GM23338 (cell line): ENCODE results near the gene CTTN. TPM values are rescaled to one million over a fixed set of nuclear protein-coding genes. Genes with fewer than 3 reads are reported as not detected.
A peak's percentile ranks its signal among the peaks of the same experiment; 100 is the strongest.

ENCODE experiments used
- ATAC-seq: fragments of 200-7000 bp; cut with Tn5 transposase; 3 replicates; pipeline ENCODE4 v1.9.1; 2020
- DNase-seq: peaks from one replicate; pipeline ENCODE4 v3.0.0-alpha.2; 2015; ENCODE audit warnings: low spot score
- H2AFZ ChIP-seq: fragments of 200-600 bp; sonication (generic); 2 replicates; pipeline ENCODE4 v1.8.0; 2016; ENCODE audit warnings: antibody characterized with exemption, mild to moderate bottlenecking, moderate library complexity
- H3F3A ChIP-seq: fragments of 200-600 bp; sonication (generic); replicated peaks from 2 replicates; pipeline ENCODE4 v1.8.0; 2017; ENCODE audit warnings: antibody characterized with exemption, mixed run types, low read depth
- H3K27ac ChIP-seq: fragments of 200-600 bp; sonication (generic); 2 replicates; pipeline ENCODE4 v1.6.1; 2016; ENCODE audit warnings: low read depth
- H3K27me3 ChIP-seq: fragments of 200-600 bp; sonication (generic); 2 replicates; pipeline ENCODE4 v1.8.0; 2016; ENCODE audit warnings: mild to moderate bottlenecking, mixed run types, moderate library complexity; ENCODE audit not compliant: insufficient read depth
- H3K36me3 ChIP-seq: fragments of 200-600 bp; sonication (generic); 2 replicates; pipeline ENCODE4 v1.8.0; 2016; ENCODE audit warnings: mild to moderate bottlenecking; ENCODE audit not compliant: insufficient read depth
- H3K4me1 ChIP-seq: fragments of 200-600 bp; sonication (generic); 2 replicates; pipeline ENCODE4 v1.8.0; 2016; ENCODE audit warnings: mild to moderate bottlenecking, moderate library complexity; ENCODE audit not compliant: insufficient read depth
- H3K4me2 ChIP-seq: fragments of 200-600 bp; sonication (generic); 2 replicates; pipeline ENCODE4 v1.7.1; 2017; ENCODE audit warnings: mixed run types
- H3K4me3 ChIP-seq: fragments of 200-600 bp; sonication (generic); 2 replicates; pipeline ENCODE4 v1.6.1; 2016; ENCODE audit warnings: mixed run types
- H3K79me2 ChIP-seq: fragments of 200-600 bp; sonication (generic); replicated peaks from 2 replicates; pipeline ENCODE4 v1.8.0; 2017; ENCODE audit warnings: mild to moderate bottlenecking; ENCODE audit not compliant: insufficient read depth
- H3K9me2 ChIP-seq: fragments of 200-600 bp; sonication (generic); 2 replicates; pipeline ENCODE4 v1.8.0; 2017; ENCODE audit not compliant: insufficient read depth
- H4K20me1 ChIP-seq: fragments of 200-600 bp; sonication (generic); replicated peaks from 2 replicates; pipeline ENCODE4 v1.8.0; 2017; ENCODE audit warnings: mild to moderate bottlenecking; ENCODE audit not compliant: insufficient read depth
- H3K27ac Mint-ChIP-seq: 2 replicates; pipeline ENCODE4 v1.8.0; 2020; ENCODE audit warnings: inconsistent platforms, mild to moderate bottlenecking, moderate library complexity, mixed read lengths
- H3K27me3 Mint-ChIP-seq: 3 replicates; pipeline ENCODE4 v1.8.0; 2022; ENCODE audit warnings: low read depth, mild to moderate bottlenecking, moderate library complexity, mixed read lengths, inconsistent platforms; ENCODE audit not compliant: insufficient read depth, poor library complexity
- H3K36me3 Mint-ChIP-seq: 3 replicates; pipeline ENCODE4 v1.8.0; 2021; ENCODE audit warnings: low read depth, mild to moderate bottlenecking, inconsistent platforms, moderate library complexity, mixed read lengths
- H3K4me1 Mint-ChIP-seq: 3 replicates; pipeline ENCODE4 v1.8.0; 2020; ENCODE audit warnings: mild to moderate bottlenecking, inconsistent platforms, mixed read lengths
- H3K4me3 Mint-ChIP-seq: 3 replicates; pipeline ENCODE4 v1.8.0; 2021; ENCODE audit warnings: moderate library complexity, mild to moderate bottlenecking, inconsistent platforms, mixed read lengths
- H3K9me3 Mint-ChIP-seq: 3 replicates; pipeline ENCODE4 v1.8.0; 2020; ENCODE audit warnings: moderate library complexity, mild to moderate bottlenecking, inconsistent platforms, mixed read lengths
- EZH2phosphoT487 ChIP-seq: fragments of 200-600 bp; sonication (generic); IDR thresholded peaks from one replicate; pipeline ENCODE4 v1.8.1; 2018; ENCODE audit warnings: antibody characterized with exemption; ENCODE audit not compliant: unreplicated experiment
- NANOG ChIP-seq: IDR thresholded peaks from 2 replicates; pipeline ENCODE4 v1.6.1; 2016; ENCODE audit warnings: antibody characterized with exemption, borderline replicate concordance
- STAT1 ChIP-seq: IDR thresholded peaks from one replicate; pipeline ENCODE4 v1.6.1; 2016; ENCODE audit warnings: antibody characterized with exemption; ENCODE audit not compliant: unreplicated experiment
- ZNF114 ChIP-seq: fragments of 250-450 bp; sonication (Bioruptor Pico); IDR thresholded peaks from 2 replicates; pipeline ENCODE4 v1.5.0; 2020; ENCODE audit warnings: mild to moderate bottlenecking, moderate library complexity
- polyA plus RNA-seq: library from polyadenylated mRNA; unstranded; fragments of >200 nt; fragmentation: Nextera tagmentation; extraction: Ambion mirVana; gene quantifications from 2 replicates; pipeline ENCODE4 v1.2.1, GENCODE V29; 2016
- total RNA-seq: library from RNA; depleted of rRNA; stranded (reverse); fragments of >200 nt; shearing (Covaris generic); gene quantifications from 2 replicates; pipeline ENCODE4 v1.2.3, GENCODE V29; 2014
- TF ChIP-seq, protein P1 (sequence below), 2 experiments: fragments of 200-600 bp in 1 of 2; sonication (generic) in 1 of 2; conservative IDR thresholded peaks; 2 replicates each; pipeline versions ENCODE4 v1.5.1 to v1.6.1; 2016 to 2017; ENCODE audit warnings: antibody characterized with exemption in 2 of 2, low read depth in 2 of 2, mild to moderate bottlenecking in 2 of 2, moderate library complexity in 1 of 2
- TF ChIP-seq, protein P2 (sequence below): IDR thresholded peaks from one replicate; pipeline ENCODE4 v1.6.1; 2018; ENCODE audit warnings: antibody characterized with exemption; ENCODE audit not compliant: unreplicated experiment
- TF ChIP-seq, protein P3 (sequence below): fragments of 250-450 bp; sonication (Bioruptor Pico); IDR thresholded peaks from 2 replicates; pipeline ENCODE4 v1.5.0; 2020; ENCODE audit warnings: mild to moderate bottlenecking, moderate library complexity

The CTTN gene
- total and polyA plus RNA-seq, 2 experiments from 2014 or later = 163 to 343 TPM

DNA sequence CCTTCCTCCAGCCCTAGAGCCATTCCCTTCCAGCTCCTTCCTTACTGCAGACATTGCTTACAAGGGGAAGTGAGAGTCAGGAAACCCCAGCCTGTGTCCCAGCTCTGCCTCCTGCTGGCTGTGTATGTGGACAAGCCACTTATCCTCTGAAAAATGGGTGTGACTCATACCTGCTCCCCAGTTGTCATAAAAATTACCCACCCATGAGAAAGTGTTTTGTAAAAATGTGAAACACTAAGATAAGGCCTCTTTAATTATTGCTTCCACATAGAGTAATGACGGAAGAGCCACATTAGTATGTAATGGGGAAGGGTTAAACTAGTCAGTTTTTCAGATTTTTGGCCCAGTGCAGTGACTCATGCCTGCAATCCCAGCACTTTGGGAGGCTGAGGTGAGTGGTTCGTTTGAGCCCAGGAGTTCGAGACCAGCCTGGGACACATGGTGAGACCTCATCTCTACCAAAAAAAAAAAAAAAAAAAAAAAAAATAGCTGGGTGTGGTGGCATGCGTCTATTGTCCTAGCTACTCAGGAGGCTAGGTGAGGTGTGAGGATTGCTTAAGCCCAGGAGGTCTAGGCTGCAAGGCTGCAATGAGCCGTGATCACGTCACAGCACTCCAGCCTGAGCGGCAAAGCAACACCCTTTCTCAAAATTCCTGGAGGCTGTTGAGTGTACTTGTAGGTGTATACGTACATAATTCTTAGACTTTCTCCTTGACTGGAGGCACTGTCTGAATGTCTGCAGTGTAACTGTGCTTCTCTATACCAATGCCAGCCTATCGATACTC, 84.9 kb downstream of the CTTN start:
- Histone ChIP-seq H2AFZ (no peak overlapping the region), H3K36me3 (no peaks in the 10 kb centered on the region), H3K79me2 (no peaks in the 10 kb centered on the region), H3K4me1 (no peaks in the 10 kb centered on the region), H4K20me1 (peaks cover 3% of the 10 kb centered on the region; the same call in 1 of the 2 replicates), H3K4me2 (no peak overlapping the region), H3K9me2 (no peaks in the 10 kb centered on the region), H3F3A (no peaks in the 10 kb centered on the region), H3K4me3 (no peak overlapping the region), H3K27ac (no peak overlapping the region), H3K27me3 (no peaks in the 10 kb centered on the region)
- no peaks in the 10 kb centered on the region for H3K9me3 Mint-ChIP-seq
- H3K4me3 Mint-ChIP-seq = no peak overlapping the region
- peaks cover 20% of the 10 kb centered on the region for H3K27me3 Mint-ChIP-seq
- DNase-seq (peak; percentile 43), ATAC-seq (peak; percentile 39)
- H3K27ac Mint-ChIP-seq = no peak overlapping the region
- TF ChIP-seq, protein P1, sequence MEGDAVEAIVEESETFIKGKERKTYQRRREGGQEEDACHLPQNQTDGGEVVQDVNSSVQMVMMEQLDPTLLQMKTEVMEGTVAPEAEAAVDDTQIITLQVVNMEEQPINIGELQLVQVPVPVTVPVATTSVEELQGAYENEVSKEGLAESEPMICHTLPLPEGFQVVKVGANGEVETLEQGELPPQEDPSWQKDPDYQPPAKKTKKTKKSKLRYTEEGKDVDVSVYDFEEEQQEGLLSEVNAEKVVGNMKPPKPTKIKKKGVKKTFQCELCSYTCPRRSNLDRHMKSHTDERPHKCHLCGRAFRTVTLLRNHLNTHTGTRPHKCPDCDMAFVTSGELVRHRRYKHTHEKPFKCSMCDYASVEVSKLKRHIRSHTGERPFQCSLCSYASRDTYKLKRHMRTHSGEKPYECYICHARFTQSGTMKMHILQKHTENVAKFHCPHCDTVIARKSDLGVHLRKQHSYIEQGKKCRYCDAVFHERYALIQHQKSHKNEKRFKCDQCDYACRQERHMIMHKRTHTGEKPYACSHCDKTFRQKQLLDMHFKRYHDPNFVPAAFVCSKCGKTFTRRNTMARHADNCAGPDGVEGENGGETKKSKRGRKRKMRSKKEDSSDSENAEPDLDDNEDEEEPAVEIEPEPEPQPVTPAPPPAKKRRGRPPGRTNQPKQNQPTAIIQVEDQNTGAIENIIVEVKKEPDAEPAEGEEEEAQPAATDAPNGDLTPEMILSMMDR (conservative IDR thresholded peaks at IDR 0.05; ENCODE audit: low read depth in 2 of 2) = peak; percentile 36 to 56
- TF ChIP-seq, protein P2, sequence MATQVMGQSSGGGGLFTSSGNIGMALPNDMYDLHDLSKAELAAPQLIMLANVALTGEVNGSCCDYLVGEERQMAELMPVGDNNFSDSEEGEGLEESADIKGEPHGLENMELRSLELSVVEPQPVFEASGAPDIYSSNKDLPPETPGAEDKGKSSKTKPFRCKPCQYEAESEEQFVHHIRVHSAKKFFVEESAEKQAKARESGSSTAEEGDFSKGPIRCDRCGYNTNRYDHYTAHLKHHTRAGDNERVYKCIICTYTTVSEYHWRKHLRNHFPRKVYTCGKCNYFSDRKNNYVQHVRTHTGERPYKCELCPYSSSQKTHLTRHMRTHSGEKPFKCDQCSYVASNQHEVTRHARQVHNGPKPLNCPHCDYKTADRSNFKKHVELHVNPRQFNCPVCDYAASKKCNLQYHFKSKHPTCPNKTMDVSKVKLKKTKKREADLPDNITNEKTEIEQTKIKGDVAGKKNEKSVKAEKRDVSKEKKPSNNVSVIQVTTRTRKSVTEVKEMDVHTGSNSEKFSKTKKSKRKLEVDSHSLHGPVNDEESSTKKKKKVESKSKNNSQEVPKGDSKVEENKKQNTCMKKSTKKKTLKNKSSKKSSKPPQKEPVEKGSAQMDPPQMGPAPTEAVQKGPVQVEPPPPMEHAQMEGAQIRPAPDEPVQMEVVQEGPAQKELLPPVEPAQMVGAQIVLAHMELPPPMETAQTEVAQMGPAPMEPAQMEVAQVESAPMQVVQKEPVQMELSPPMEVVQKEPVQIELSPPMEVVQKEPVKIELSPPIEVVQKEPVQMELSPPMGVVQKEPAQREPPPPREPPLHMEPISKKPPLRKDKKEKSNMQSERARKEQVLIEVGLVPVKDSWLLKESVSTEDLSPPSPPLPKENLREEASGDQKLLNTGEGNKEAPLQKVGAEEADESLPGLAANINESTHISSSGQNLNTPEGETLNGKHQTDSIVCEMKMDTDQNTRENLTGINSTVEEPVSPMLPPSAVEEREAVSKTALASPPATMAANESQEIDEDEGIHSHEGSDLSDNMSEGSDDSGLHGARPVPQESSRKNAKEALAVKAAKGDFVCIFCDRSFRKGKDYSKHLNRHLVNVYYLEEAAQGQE = no peak
- TF ChIP-seq EZH2phosphoT487 = no peak
- peaks cover 2% of the 10 kb centered on the region; the same call in 1 of the 3 replicates for H3K4me1 Mint-ChIP-seq
- peaks cover 26% of the 10 kb centered on the region for H3K36me3 Mint-ChIP-seq

DNA sequence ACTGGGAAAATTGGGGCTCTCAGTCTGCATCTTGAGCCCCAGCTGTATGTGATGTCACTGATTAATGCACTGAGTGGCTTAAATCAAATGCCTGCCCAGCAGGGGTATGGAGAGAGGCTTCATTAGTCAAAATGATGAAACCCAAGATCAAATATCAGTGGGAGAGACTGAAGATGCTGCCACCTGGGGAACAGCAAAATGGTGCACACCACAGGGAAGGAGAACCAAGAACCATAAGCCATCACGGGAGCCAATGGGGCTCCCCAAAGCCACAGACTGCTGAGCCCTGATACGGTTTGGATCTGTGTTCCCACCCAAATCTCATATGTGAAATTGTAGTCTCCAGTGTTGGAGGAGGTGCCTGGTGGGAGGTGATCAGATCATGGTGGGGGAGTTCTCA, 85.6 kb downstream of the CTTN start:
- no peaks in the 10 kb centered on the region for H3K36me3 ChIP-seq
- Mint-ChIP-seq H3K27me3 (peaks cover 15% of the 10 kb centered on the region), H3K4me3 (no peak overlapping the region), H3K4me1 (peaks cover 2% of the 10 kb centered on the region; the same call in 1 of the 3 replicates), H3K36me3 (peaks cover 32% of the 10 kb centered on the region), H3K27ac (no peak overlapping the region), H3K9me3 (no peaks in the 10 kb centered on the region)
- no peaks in the 10 kb centered on the region for H3K79me2 ChIP-seq
- no peaks in the 10 kb centered on the region for H3K4me1 ChIP-seq
- H2AFZ ChIP-seq = no peak overlapping the region
- H3K4me2 ChIP-seq = no peak overlapping the region
- no peaks in the 10 kb centered on the region for H3K27me3 ChIP-seq
- no peak overlapping the region for H3K4me3 ChIP-seq
- H3K9me2 ChIP-seq = no peaks in the 10 kb centered on the region
- peaks cover 1% of the 10 kb centered on the region; the same call in 1 of the 2 replicates for H4K20me1 ChIP-seq
- DNase-seq (no peak), ATAC-seq (no peak)
- H3F3A ChIP-seq = no peaks in the 10 kb centered on the region
- no peak overlapping the region for H3K27ac ChIP-seq
- TF ChIP-seq NANOG (no peak), EZH2phosphoT487 (no peak), ZNF114 (CRISPR knock-in tag) (no peak), STAT1 (no peak)
- TF ChIP-seq, protein P3, sequence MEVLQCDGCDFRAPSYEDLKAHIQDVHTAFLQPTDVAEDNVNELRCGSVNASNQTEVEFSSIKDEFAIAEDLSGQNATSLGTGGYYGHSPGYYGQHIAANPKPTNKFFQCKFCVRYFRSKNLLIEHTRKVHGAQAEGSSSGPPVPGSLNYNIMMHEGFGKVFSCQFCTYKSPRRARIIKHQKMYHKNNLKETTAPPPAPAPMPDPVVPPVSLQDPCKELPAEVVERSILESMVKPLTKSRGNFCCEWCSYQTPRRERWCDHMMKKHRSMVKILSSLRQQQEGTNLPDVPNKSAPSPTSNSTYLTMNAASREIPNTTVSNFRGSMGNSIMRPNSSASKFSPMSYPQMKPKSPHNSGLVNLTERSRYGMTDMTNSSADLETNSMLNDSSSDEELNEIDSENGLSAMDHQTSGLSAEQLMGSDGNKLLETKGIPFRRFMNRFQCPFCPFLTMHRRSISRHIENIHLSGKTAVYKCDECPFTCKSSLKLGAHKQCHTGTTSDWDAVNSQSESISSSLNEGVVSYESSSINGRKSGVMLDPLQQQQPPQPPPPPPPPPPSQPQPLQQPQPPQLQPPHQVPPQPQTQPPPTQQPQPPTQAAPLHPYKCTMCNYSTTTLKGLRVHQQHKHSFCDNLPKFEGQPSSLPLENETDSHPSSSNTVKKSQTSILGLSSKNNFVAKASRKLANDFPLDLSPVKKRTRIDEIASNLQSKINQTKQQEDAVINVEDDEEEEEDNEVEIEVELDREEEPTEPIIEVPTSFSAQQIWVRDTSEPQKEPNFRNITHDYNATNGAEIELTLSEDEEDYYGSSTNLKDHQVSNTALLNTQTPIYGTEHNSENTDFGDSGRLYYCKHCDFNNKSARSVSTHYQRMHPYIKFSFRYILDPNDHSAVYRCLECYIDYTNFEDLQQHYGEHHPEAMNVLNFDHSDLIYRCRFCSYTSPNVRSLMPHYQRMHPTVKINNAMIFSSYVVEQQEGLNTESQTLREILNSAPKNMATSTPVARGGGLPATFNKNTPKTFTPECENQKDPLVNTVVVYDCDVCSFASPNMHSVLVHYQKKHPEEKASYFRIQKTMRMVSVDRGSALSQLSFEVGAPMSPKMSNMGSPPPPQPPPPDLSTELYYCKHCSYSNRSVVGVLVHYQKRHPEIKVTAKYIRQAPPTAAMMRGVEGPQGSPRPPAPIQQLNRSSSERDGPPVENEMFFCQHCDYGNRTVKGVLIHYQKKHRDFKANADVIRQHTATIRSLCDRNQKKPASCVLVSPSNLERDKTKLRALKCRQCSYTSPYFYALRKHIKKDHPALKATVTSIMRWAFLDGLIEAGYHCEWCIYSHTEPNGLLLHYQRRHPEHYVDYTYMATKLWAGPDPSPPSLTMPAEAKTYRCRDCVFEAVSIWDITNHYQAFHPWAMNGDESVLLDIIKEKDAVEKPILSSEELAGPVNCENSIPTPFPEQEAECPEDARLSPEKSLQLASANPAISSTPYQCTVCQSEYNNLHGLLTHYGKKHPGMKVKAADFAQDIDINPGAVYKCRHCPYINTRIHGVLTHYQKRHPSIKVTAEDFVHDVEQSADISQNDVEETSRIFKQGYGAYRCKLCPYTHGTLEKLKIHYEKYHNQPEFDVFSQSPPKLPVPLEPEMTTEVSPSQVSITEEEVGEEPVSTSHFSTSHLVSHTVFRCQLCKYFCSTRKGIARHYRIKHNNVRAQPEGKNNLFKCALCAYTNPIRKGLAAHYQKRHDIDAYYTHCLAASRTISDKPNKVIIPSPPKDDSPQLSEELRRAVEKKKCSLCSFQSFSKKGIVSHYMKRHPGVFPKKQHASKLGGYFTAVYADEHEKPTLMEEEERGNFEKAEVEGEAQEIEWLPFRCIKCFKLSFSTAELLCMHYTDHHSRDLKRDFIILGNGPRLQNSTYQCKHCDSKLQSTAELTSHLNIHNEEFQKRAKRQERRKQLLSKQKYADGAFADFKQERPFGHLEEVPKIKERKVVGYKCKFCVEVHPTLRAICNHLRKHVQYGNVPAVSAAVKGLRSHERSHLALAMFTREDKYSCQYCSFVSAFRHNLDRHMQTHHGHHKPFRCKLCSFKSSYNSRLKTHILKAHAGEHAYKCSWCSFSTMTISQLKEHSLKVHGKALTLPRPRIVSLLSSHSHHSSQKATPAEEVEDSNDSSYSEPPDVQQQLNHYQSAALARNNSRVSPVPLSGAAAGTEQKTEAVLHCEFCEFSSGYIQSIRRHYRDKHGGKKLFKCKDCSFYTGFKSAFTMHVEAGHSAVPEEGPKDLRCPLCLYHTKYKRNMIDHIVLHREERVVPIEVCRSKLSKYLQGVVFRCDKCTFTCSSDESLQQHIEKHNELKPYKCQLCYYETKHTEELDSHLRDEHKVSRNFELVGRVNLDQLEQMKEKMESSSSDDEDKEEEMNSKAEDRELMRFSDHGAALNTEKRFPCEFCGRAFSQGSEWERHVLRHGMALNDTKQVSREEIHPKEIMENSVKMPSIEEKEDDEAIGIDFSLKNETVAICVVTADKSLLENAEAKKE (CRISPR knock-in tag) = no peak
